CD14-positive monocyte (primary cell): ENCODE results near the gene PRDM11. TPM values are rescaled to one million over a fixed set of nuclear protein-coding genes. Genes with fewer than 3 reads are reported as not detected.

ENCODE experiments used
- DNase-seq, 3 donors: peaks; one replicate each; pipeline ENCODE4 v3.0.0-alpha.2; 2011 to 2022
- H2AFZ ChIP-seq: 2 replicates; pipeline ENCODE4 v1.6.0; 2012; ENCODE audit warnings: mild to moderate bottlenecking, low read depth, low read length, inconsistent platforms; ENCODE audit not compliant: insufficient read depth, poor library complexity, severe bottlenecking
- H3K27ac ChIP-seq, 2 donors: 1 replicate in 1 of 2; 2 replicates in 1 of 2; pipeline ENCODE4 v1.5.1; 2012 to 2013; ENCODE audit warnings: low read length in 2 of 2, control low read depth in 1 of 2, inconsistent platforms in 1 of 2, low read depth in 1 of 2, mild to moderate bottlenecking in 1 of 2
- H3K27me3 ChIP-seq, 2 donors: one replicate each; pipeline versions ENCODE4 v1.6.0 to v1.6.1; 2011 to 2013; ENCODE audit warnings: low read length in 2 of 2; ENCODE audit not compliant: control insufficient read depth in 2 of 2, insufficient read depth in 2 of 2
- H3K36me3 ChIP-seq, 2 donors: replicated peaks in 1 of 2; 1 replicate in 1 of 2; 2 replicates in 1 of 2; pipeline versions ENCODE4 v1.5.1 to v1.6.1; 2012 to 2013; ENCODE audit warnings: low read length in 2 of 2, control low read depth in 1 of 2, inconsistent platforms in 1 of 2, mild to moderate bottlenecking in 1 of 2; ENCODE audit not compliant: insufficient read depth in 2 of 2, control insufficient read depth in 1 of 2
- H3K4me1 ChIP-seq, 2 donors: 1 replicate in 1 of 2; 2 replicates in 1 of 2; pipeline versions ENCODE4 v1.5.1 to v1.6.1; 2012 to 2013; ENCODE audit warnings: low read length in 2 of 2, control low read depth in 1 of 2, inconsistent platforms in 1 of 2, mild to moderate bottlenecking in 1 of 2, moderate library complexity in 1 of 2; ENCODE audit not compliant: insufficient read depth in 2 of 2, control insufficient read depth in 1 of 2
- H3K4me2 ChIP-seq: replicated peaks from 2 replicates; pipeline ENCODE3; 2012; ENCODE audit warnings: low read length, moderate library complexity, mild to moderate bottlenecking; ENCODE audit not compliant: poor library complexity, severe bottlenecking; ENCODE audit errors: extremely low read depth
- H3K4me3 ChIP-seq, 3 experiments: fragments of 200-600 bp in 1 of 3; sonication (generic) in 1 of 3; replicated peaks in 1 of 3; 1 replicate in 2 of 3; 2 replicates in 1 of 3; pipeline ENCODE4 v1.5.1; 2011 to 2013; ENCODE audit warnings: low read length in 3 of 3, mild to moderate bottlenecking in 3 of 3, control low read depth in 2 of 3, low read depth in 2 of 3, inconsistent platforms in 1 of 3, moderate library complexity in 1 of 3
- H3K79me2 ChIP-seq: 2 replicates; pipeline ENCODE4 v1.6.0; 2012; ENCODE audit warnings: mild to moderate bottlenecking, control low read depth, inconsistent platforms, low read length, moderate library complexity; ENCODE audit not compliant: insufficient read depth
- H3K9ac ChIP-seq: 2 replicates; pipeline ENCODE4 v1.6.0; 2017; ENCODE audit warnings: low read length, mild to moderate bottlenecking; ENCODE audit not compliant: insufficient read depth, poor library complexity, severe bottlenecking
- H3K9me3 ChIP-seq, 2 donors: replicated peaks in 1 of 2; 1 replicate in 1 of 2; 2 replicates in 1 of 2; pipeline versions ENCODE4 v1.5.1 to v1.6.1; 2012 to 2013; ENCODE audit warnings: low read length in 2 of 2, control low read depth in 1 of 2; ENCODE audit not compliant: control insufficient read depth in 1 of 2, insufficient read depth in 1 of 2
- H4K20me1 ChIP-seq: 2 replicates; pipeline ENCODE4 v1.6.0; 2012; ENCODE audit warnings: mild to moderate bottlenecking, low read length, control low read depth, moderate library complexity; ENCODE audit not compliant: insufficient read depth
- H3K27ac Mint-ChIP-seq, 7 donors: one replicate each; pipeline ENCODE4 v1.8.0; 2020; ENCODE audit warnings: mild to moderate bottlenecking in 7 of 7, mixed read lengths in 7 of 7, moderate library complexity in 6 of 7, inconsistent platforms in 2 of 7
- H3K27me3 Mint-ChIP-seq, 3 donors: one replicate each; pipeline ENCODE4 v1.8.0; 2021 to 2022; ENCODE audit warnings: low read depth in 3 of 3, mild to moderate bottlenecking in 3 of 3, mixed read lengths in 3 of 3, moderate library complexity in 3 of 3, inconsistent platforms in 1 of 3
- H3K36me3 Mint-ChIP-seq, 2 donors: one replicate each; pipeline ENCODE4 v1.8.0; 2020; ENCODE audit warnings: mixed read lengths in 2 of 2, inconsistent platforms in 1 of 2, mild to moderate bottlenecking in 1 of 2
- H3K4me1 Mint-ChIP-seq: one replicate; pipeline ENCODE4 v1.8.0; 2020; ENCODE audit warnings: mild to moderate bottlenecking, mixed read lengths
- H3K4me3 Mint-ChIP-seq, 2 donors: one replicate each; pipeline ENCODE4 v1.8.0; 2020; ENCODE audit warnings: mild to moderate bottlenecking in 2 of 2, mixed read lengths in 2 of 2, moderate library complexity in 1 of 2
- H3K9me3 Mint-ChIP-seq, 7 donors: one replicate each; pipeline ENCODE4 v1.8.0; 2020 to 2022; ENCODE audit warnings: mixed read lengths in 7 of 7, mild to moderate bottlenecking in 6 of 7, moderate library complexity in 6 of 7, inconsistent platforms in 2 of 7
- WGBS: methylation state at CpG from one replicate; pipeline ENCODE4 v1.1.5; 2013; ENCODE audit warnings: missing lambda C conversion rate; ENCODE audit not compliant: insufficient coverage; 5-methylcytosine and 5-hydroxymethylcytosine counted together
- intact Hi-C, 2 donors: fragments of 100-400 bp; cut with micrococcal nuclease; formaldehyde crosslinking; loops; one replicate each; pipeline versions ENCODE4 v1.15.0 to v1.15.1; 2023
- polyA plus RNA-seq, 3 donors: library from polyadenylated mRNA; depleted of rRNA in 1 of 3; unstranded in 2 of 3; stranded (reverse) in 1 of 3; fragments of 300-500 nt in 2 of 3; fragments of >200 nt in 1 of 3; fragmentation: Illumina TruSeq in 2 of 3; gene quantifications; 1 replicate in 2 of 3; 2 replicates in 1 of 3; pipeline ENCODE4 v1.2.3, GENCODE V29; 2012 to 2021
- TF ChIP-seq, protein P1 (sequence below): fragments of 200-600 bp; IDR thresholded peaks from one replicate; pipeline ENCODE4 v1.8.0; 2022; ENCODE audit warnings: antibody characterized with exemption, mild to moderate bottlenecking

The PRDM11 gene
- polyA plus RNA-seq, 3 donors, result 0.48 to 1.8 TPM; not detected in 1

DNA sequence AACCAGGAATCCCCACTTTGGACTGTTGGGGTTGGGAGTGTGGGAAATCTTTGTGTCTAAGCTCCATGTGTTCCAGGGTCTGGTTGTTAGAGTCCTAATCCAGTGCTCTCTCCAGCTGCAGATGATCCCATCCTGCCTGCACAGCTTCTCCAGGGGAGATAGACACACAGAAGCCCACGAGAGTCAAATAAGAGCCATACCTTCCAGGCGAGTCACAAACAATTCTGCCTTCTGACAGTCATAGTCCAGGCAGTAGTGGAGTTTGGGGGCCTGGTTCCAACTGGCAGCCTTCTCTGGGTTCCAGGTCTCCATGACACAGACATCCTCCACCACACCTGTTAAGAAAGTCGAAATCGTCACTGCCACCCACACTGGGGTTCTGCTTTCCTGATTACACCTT is 107.6 kb downstream of the PRDM11 start:
- no peaks in the 10 kb centered on the region for H3K36me3 Mint-ChIP-seq
- no peak overlapping the region for H3K4me2 ChIP-seq
- no peaks in the 10 kb centered on the region for H3K79me2 ChIP-seq
- H3K27ac ChIP-seq, result no peak overlapping the region
- no peak overlapping the region for H3K9ac ChIP-seq
- no peak overlapping the region for H3K27ac Mint-ChIP-seq
- no peaks in the 10 kb centered on the region for H4K20me1 ChIP-seq
- H3K27me3 ChIP-seq, result no peaks in the 10 kb centered on the region
- H2AFZ ChIP-seq, result no peak overlapping the region
- intact Hi-C loops, result no loop called here
- no peaks in the 10 kb centered on the region for H3K4me1 Mint-ChIP-seq
- WGBS, result 88% methylated on average over 2 of the region's 4 CpGs
- H3K9me3 ChIP-seq, result no peaks in the 10 kb centered on the region
- no peak overlapping the region for H3K4me3 Mint-ChIP-seq
- TF ChIP-seq, protein P1, sequence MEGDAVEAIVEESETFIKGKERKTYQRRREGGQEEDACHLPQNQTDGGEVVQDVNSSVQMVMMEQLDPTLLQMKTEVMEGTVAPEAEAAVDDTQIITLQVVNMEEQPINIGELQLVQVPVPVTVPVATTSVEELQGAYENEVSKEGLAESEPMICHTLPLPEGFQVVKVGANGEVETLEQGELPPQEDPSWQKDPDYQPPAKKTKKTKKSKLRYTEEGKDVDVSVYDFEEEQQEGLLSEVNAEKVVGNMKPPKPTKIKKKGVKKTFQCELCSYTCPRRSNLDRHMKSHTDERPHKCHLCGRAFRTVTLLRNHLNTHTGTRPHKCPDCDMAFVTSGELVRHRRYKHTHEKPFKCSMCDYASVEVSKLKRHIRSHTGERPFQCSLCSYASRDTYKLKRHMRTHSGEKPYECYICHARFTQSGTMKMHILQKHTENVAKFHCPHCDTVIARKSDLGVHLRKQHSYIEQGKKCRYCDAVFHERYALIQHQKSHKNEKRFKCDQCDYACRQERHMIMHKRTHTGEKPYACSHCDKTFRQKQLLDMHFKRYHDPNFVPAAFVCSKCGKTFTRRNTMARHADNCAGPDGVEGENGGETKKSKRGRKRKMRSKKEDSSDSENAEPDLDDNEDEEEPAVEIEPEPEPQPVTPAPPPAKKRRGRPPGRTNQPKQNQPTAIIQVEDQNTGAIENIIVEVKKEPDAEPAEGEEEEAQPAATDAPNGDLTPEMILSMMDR, result no peak
- no peak overlapping the region for H3K4me3 ChIP-seq
- H3K36me3 ChIP-seq, result no peaks in the 10 kb centered on the region
- H3K27me3 Mint-ChIP-seq, result peaks cover 5 to 8% (median 7%) of the 10 kb centered on the region in 3 donors
- peaks cover 0 to 2% (median 0%) of the 10 kb centered on the region in 7 donors for H3K9me3 Mint-ChIP-seq
- no peaks in the 10 kb centered on the region for H3K4me1 ChIP-seq
- DNase-seq, result no peak

DNA sequence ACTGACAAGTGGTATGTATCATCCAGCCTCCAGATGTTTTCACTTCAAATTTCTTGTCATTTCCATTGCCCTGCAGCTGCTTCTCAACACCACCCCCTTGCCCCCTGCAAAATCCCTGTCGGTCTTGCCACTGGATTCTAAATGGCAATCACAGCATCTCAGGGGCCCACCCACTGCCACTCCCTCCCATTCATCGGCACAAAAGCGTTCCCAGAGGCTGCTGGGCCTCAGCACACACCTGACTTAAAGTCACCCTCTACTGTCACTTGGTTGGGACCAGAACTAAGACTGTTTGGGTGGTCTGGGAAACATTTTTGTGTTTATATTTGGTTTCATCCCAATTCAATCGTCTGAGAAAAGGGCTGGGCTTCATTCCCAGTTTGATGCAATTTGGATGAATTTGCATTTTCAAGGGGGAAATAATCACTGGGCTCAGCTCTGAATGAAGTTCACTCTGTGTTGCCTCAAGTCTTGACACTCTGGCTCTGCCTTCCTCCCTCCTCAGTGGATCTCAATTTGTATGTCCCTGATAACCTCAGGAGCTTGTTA is 112.6 kb downstream of the PRDM11 start:
- Histone ChIP-seq H3K27me3 (peaks cover 0 to 2% of the 10 kb centered on the region in 2 donors), H3K36me3 (no peaks in the 10 kb centered on the region), H3K4me3 (no peak overlapping the region), H3K9me3 (no peaks in the 10 kb centered on the region), H3K4me2 (no peak overlapping the region), H3K79me2 (no peaks in the 10 kb centered on the region), H2AFZ (no peak overlapping the region), H3K4me1 (no peaks in the 10 kb centered on the region), H3K9ac (no peak overlapping the region), H3K27ac (no peak overlapping the region), H4K20me1 (no peaks in the 10 kb centered on the region)
- no peaks in the 10 kb centered on the region for H3K36me3 Mint-ChIP-seq
- intact Hi-C loops, result no loop called here
- WGBS, result 40% methylated on average over 1 of the region's 4 CpGs
- no peak overlapping the region for H3K4me3 Mint-ChIP-seq
- TF ChIP-seq, protein P1, result no peak
- no peak for DNase-seq
- peaks cover 9 to 16% (median 9%) of the 10 kb centered on the region in 3 donors for H3K27me3 Mint-ChIP-seq
- H3K4me1 Mint-ChIP-seq, result no peaks in the 10 kb centered on the region
- peak overlapping the region in 1 of 7 donors; percentile 65 for H3K27ac Mint-ChIP-seq
- H3K9me3 Mint-ChIP-seq, result peaks cover 0 to 2% (median 0%) of the 10 kb centered on the region in 7 donors
